HG02973 (cell line): ENCODE measurements around the gene MYLK.
"Not testable (repeated sequence)": the region's sequence is repeated elsewhere in the genome, so short reads cannot be mapped to it uniquely, and the experiment has no call there.

ENCODE experiments used
- ATAC-seq: cut with Tn5 transposase; IDR thresholded peaks from one replicate; pipeline ENCODE4 v1.9.1; 2021; ENCODE audit warnings: moderate library complexity; ENCODE audit not compliant: unreplicated experiment

Gene MYLK

DNA sequence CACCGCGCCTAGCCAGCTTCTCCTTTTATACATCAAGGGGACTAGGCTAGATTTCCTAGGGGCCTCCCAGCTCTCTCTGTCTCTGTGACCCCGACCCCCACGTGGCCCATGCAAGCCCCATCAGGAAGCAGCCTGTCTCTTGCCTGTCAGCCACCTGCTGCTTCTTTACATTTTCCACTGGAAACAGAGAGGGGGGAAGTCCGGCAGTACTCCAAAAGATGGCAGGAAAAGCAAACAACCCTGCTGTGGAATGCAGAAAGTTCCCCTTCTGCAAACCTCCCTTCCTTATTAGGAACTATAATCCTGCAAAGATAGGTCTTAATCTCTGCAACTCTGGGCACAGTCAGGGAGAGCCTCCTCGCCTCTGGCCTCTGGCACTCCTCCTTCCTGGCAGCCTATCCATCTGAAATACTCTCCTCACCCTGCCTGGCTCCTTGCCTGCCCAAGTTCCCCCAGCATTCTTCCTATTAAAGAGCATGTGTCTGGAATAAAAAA lies 251.9 kb downstream of the MYLK start:
- ATAC-seq = no peak

GRCh38 chr3:123629747-123630047 lies 254.4 kb downstream of the MYLK start:
- no peak for ATAC-seq

DNA sequence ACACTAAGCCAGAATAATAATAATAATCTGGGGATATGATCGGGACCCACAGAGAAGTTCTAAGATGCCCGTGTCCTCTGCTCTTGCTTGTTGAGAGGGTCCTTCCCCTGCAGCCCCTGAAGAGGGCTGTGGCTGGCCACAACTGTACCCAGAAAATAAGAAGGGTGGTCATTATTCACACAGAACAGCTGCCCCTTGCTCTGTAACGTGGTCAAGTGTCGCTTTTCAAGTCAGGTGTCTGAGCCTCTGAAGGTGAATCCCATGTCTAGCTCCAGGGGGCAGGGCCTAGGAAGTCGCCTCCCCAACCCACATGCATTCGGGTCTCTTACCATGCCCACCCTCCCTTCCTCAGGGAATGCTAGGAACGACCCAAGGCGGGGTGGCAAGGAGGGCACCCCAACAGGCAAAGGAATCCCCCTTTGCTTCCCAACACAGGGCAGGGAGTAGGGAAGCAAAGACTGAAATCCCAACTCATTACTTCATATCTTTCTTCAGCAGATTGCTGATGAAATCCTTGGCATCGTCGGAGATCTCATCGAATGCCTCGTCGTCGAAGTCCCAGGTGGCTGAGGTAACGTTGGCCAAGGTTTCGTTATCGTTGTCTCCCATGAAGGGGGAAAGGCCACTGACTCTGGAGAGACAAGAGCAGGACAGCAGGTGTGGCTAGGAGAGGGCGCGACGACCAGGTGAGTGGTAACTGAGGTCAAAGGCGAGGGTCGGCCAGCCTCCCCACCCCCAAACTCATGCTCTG lies 255.0 kb downstream of the MYLK start:
- ATAC-seq = no peak

DNA sequence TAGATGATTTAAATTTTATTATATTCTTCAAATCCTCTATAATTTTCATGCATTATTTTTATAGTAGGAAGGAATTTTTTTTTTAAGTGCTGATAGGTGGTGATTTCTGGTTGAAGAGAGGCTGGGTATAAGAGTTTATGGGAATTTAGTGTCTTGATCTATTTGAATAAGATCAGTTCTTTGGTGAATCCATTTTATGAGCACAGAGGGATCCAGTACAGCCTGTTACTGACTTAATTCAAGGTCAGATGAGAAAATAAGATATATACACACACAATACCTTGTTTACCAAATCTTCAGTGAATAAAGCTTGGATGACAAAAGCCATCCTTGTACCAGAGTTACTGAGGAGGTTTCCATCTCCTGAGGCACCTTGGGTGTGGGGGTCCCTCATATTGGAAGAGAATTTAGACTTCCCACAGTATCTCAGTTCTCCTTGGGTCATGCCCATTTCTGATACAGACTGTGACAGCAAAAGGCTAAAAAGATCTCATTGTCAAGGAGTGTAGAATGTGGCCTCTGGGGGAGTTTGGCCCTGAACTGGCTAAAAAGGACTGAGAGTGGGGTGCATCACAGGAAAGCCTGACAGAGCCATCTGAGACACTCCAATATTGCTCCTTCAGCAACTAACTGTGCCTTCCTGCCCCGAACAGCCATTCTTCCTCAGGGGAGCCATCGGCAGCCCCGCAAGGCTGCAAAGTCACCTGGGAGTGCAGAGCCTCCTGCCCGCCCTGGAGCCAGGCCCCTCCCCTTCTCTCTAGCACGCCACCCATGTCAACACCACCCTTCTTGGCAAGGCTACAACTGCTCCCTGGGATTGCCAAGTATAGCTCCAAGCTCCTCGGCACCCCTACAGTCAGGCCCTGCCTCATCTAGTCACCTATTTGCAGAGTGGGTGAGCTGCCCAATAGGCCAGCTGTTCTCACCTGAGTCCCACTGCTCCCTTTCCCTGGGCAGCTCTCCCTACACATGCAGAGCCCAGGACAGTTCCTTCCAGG lies 256.2 kb downstream of the MYLK start:
- no peak for ATAC-seq

DNA sequence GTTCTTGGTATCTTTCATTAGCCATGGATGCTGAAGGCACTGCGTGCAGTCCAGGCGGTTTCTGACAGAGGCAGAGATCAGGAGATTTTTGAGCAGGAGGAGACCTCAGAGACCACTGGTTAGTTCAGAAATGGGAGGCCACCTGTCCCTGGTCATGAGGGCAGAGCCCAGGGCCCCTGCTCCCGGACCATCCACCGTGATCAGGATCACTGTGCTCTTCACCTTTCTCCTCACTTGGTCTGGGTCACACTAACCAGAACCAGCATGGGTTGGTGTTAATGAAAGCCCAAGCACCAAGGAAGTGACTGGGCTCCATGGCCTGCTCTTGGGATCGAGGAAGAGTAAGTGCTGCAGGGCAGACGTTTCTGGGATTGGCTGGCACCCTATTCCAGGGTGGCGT lies 257.3 kb downstream of the MYLK start:
- no peak for ATAC-seq

GRCh38 chr3:123624302-123624701 lies 259.8 kb downstream of the MYLK start:
- ATAC-seq = no peak

GRCh38 chr3:123623346-123623880 lies 260.7 kb downstream of the MYLK start:
- no peak for ATAC-seq

- ATAC-seq = no peak
These were observed 261.4 kb downstream of the MYLK start for GRCh38 chr3:123622766-123623165.

DNA sequence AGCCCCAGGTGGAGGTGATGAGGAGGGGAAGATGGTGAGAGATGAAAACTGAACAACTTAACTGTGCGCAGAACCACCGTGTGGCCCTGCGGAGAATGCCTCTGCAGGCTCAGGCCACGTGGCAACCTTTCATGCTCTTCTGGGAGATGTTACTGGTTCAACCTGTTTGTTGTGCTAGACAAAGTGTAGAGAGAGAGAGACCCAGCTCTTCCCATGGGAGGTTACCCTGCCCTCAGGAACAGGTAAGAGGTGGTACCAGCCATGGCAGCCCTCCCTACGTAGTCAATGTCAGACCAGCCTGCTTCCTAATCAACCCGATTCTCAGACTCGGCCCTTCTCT lies 262.3 kb downstream of the MYLK start:
- ATAC-seq = no peak

DNA sequence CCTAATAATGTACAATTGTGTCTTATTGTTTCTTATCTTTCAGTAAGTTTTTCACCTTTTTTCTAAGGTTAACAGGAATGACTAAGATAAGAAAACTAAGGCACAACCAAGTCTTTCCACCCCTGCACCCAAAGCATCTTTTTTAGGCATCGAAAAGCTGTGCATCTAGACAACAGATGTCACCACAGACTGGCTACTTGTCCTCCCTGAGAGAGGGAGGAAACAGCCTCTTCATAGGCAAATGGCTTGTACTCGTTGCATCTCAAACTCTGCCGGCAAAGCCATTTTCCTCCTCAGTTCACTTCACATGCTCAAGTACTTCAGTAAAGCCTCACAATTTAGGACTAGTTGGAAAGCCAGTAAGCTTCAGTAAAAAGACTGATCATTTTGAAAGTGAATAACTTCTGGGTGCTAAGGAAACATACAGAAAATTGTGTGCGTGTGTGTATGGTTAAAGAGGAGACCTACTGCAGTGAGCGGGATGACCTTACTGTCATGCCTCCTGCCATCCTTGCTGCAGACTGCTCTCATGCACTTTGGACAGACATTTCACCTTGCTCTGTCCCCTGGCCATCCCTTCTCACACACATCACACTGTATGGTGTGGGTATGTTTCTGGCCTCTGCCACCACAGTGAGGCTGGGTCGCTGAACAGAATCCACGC lies 262.8 kb downstream of the MYLK start:
- ATAC-seq = no peak

DNA sequence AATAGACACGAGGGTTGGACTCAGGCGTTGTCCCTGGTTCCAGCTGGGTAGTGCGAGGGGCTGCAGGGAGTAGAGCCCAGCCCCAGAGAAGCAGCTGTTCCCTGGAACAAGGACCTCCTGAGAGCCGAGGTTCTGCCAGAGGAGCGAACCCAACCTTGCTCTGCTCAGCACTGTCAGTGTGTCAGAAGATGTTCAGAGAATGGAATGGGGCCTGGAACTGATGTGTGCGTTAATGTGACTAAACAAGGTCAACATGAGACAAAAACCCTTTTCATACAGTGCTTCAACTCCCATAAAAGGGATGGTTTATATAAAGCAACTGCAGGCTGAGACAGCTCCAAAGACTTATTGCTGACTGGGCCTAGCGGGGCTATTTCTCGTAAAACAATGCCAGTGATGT lies 263.8 kb downstream of the MYLK start:
- ATAC-seq = no peak

DNA sequence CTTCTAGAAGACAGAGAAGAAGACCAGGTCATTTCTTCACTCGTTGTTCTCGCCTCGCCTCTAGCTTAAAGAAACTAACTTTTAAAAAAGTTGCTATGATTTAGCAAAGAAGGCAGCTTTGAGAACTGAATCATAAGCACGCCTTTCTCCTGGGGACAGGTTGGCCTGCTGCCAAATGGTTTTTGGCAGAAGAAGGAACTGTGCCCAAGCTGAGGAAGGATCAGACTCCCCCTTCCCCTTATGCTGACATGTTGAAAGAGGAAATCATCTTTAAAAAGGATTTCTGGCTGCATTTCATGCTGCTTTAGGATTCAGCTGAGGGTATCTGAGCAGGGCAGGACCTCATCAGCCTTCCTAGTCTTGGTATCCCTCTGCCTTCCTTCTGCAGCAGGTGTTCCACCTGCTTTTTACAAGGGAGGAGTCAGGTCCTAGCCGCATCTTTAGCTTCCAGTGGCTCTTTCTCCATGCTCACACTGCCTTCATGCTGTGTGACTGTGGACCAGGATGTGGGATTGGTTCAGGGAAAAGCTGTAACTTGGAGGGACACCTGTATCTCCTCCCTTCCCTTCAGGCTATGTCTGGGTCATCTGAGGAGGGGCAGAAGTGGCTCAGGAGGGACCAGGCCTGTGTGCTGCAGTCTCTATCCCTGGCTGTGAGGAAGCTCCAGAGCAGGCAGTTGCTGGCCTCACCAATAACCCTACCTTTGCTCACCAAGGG lies 265.2 kb downstream of the MYLK start:
- ATAC-seq = no peak

DNA sequence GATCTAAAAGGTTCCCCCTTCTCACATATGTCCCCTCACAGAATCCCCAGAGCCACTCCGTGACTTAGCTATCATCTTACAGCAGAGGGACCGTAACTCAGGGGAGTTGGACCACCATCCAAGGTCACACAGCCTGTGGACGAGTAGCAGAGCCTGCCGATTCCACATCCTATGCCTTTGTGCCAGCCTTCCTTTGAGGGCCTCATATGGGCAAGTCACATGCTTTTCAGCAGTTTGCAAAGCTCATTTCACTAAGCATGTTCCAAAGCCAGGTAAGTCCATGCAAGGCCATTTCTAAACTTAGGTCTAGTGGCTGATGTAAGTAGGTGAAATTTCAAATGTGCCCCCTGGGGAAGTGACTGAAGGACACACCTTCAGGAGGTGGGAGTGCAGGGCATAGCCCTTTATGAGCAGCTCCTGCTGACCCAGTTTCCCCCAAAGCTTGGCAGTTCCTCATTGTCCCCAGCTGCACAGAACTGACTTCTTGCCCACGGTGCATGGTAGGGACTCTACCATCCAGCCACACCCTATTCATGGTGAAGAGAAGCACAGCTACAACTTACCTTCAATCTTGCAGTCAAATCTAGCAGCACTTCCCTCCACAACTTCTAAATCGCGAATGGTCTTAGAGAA lies 265.9 kb downstream of the MYLK start:
- no peak for ATAC-seq

GRCh38 chr3:123616593-123616992 lies 267.5 kb downstream of the MYLK start:
- ATAC-seq = no peak

GRCh38 chr3:123613543-123613942 lies 270.6 kb downstream of the MYLK start:
- no peak for ATAC-seq

DNA sequence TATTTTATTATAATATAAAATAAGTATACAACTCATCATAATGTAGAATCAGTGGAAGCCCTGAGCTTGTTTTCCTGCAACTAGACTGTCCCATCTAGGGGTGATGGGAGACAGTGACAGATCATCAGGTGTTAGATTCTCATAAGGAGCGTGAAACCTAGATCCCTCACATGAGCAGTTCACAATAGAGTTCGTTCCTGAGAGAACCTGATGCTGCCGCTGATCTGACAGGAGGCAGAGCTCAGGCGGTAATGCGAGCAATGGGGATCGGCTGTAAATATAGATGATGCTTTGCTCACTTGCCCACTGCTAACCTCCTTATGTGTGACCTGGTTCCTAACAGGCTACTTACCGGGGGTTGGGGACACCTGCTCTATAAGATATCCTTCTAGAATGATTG lies 272.5 kb downstream of the MYLK start:
- not testable (repeated sequence) for ATAC-seq

DNA sequence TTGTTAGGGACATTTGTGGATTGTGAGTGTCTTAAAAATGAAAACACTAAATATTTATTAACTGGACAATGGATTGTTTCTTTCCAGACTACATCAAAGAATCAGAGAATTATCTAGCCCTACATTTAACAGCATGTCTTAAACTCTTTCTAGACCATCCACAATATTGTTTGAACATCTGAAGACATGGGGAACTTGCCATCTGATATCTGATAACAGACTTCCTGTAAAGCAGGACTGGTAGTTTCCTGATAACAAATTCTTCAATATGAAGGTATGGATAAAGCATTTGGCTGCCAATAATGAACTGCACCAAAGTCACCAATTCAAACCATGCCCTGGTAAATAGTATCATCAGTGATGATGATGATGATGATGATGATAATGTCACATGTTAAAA lies 273.1 kb downstream of the MYLK start:
- ATAC-seq = no peak

DNA sequence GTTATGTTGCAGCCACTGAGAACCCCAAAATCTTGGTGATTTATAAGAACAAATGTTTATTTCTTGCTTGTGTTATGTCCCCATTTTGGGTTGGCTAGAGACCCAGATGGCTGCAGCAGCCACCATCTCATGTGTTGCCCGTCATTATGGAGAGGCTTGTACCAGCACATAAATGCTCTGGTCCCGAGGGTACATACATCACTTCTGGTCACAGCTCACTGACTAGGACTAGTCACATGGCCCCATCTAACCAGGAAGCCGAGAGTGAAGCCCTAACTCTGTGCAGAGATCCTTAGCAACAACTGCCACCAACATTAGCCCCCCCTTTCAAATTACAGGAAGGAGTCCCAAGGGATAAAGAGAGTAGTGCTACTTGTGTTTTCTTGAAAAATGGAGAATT lies 273.8 kb downstream of the MYLK start:
- no peak for ATAC-seq

GRCh38 chr3:123609063-123609462 lies 275.1 kb downstream of the MYLK start:
- ATAC-seq = no peak

GRCh38 chr3:123608263-123608937 lies 275.7 kb downstream of the MYLK start:
- ATAC-seq = no peak
